Measurements from ENCODE around the gene PTGIS.

Gene PTGIS

GRCh38 chr20:49541733-49542513, 26.0 kb downstream of the PTGIS start:
- peak; percentile 77 for DNase-seq
- in situ Hi-C loops (cut with MboI; ENCODE audit: low pct_unique_long_range_greater_than_20kb, low sequenced_read_pairs): no loop called here

GRCh38 chr20:49540687-49541435, 27.1 kb downstream of the PTGIS start:
- DNase-seq: no peak
- in situ Hi-C loops (cut with MboI; ENCODE audit: low pct_unique_long_range_greater_than_20kb, low sequenced_read_pairs): no loop called here

GRCh38 chr20:49540232-49540620, 27.7 kb downstream of the PTGIS start:
- DNase-seq: no peak
- in situ Hi-C loops (cut with MboI; ENCODE audit: low pct_unique_long_range_greater_than_20kb, low sequenced_read_pairs): no loop called here

GRCh38 chr20:49539481-49540231, 28.3 kb downstream of the PTGIS start:
- no peak for DNase-seq
- in situ Hi-C loops (cut with MboI; ENCODE audit: low pct_unique_long_range_greater_than_20kb, low sequenced_read_pairs): no loop called here

- in situ Hi-C loops (cut with MboI; ENCODE audit: low pct_unique_long_range_greater_than_20kb, low sequenced_read_pairs): no loop called here
- DNase-seq: no peak
Measured at GRCh38 chr20:49538950-49539349, 29.0 kb downstream of the PTGIS start.

GRCh38 chr20:49534255-49534712, 33.7 kb downstream of the PTGIS start:
- in situ Hi-C loops (cut with MboI; ENCODE audit: low pct_unique_long_range_greater_than_20kb, low sequenced_read_pairs): no loop called here
- DNase-seq: peak; percentile 78

- in situ Hi-C loops (cut with MboI; ENCODE audit: low pct_unique_long_range_greater_than_20kb, low sequenced_read_pairs): no loop called here
- DNase-seq: no peak
Measured at GRCh38 chr20:49532285-49532946, 35.5 kb downstream of the PTGIS start.

GRCh38 chr20:49529470-49529869, 38.5 kb downstream of the PTGIS start:
- no peak for DNase-seq
- in situ Hi-C loops (cut with MboI; ENCODE audit: low pct_unique_long_range_greater_than_20kb, low sequenced_read_pairs): no loop called here

GRCh38 chr20:49526568-49526967, 41.4 kb downstream of the PTGIS start:
- no peak for DNase-seq
- in situ Hi-C loops (cut with MboI; ENCODE audit: low pct_unique_long_range_greater_than_20kb, low sequenced_read_pairs): no loop called here

GRCh38 chr20:49526056-49526455, 41.9 kb downstream of the PTGIS start:
- in situ Hi-C loops (cut with MboI; ENCODE audit: low pct_unique_long_range_greater_than_20kb, low sequenced_read_pairs): no loop called here
- DNase-seq: no peak

GRCh38 chr20:49523767-49524360, 44.1 kb downstream of the PTGIS start:
- no peak for DNase-seq
- in situ Hi-C loops (cut with MboI; ENCODE audit: low pct_unique_long_range_greater_than_20kb, low sequenced_read_pairs): loop anchor here (25.0 kb wide), 1 partner anchor 187 kb away; no protein-coding TSS in a partner anchor

- DNase-seq: no peak
- in situ Hi-C loops (cut with MboI; ENCODE audit: low pct_unique_long_range_greater_than_20kb, low sequenced_read_pairs): loop anchor here (25.0 kb wide), 1 partner anchor 184 kb away; no protein-coding TSS in a partner anchor
Measured at GRCh38 chr20:49521356-49521755, 46.6 kb downstream of the PTGIS start.

- in situ Hi-C loops (cut with MboI; ENCODE audit: low pct_unique_long_range_greater_than_20kb, low sequenced_read_pairs): loop anchor here (25.0 kb wide), 1 partner anchor 183 kb away; no protein-coding TSS in a partner anchor
- DNase-seq: no peak
Measured at GRCh38 chr20:49519777-49520359, 48.1 kb downstream of the PTGIS start.

GRCh38 chr20:49519212-49519712, 48.7 kb downstream of the PTGIS start:
- no peak for DNase-seq
- in situ Hi-C loops (cut with MboI; ENCODE audit: low pct_unique_long_range_greater_than_20kb, low sequenced_read_pairs): loop anchor here (25.0 kb wide), 1 partner anchor 182 kb away; no protein-coding TSS in a partner anchor

GRCh38 chr20:49518576-49518975, 49.4 kb downstream of the PTGIS start:
- in situ Hi-C loops (cut with MboI; ENCODE audit: low pct_unique_long_range_greater_than_20kb, low sequenced_read_pairs): loop anchor here (25.0 kb wide), 1 partner anchor 181 kb away; no protein-coding TSS in a partner anchor
- no peak for DNase-seq

- in situ Hi-C loops (cut with MboI; ENCODE audit: low pct_unique_long_range_greater_than_20kb, low sequenced_read_pairs): loop anchor here (25.0 kb wide), 1 partner anchor 180 kb away; no protein-coding TSS in a partner anchor
- no peak for DNase-seq
Measured at GRCh38 chr20:49517805-49518100, 50.2 kb downstream of the PTGIS start.

- no peak for DNase-seq
- in situ Hi-C loops (cut with MboI; ENCODE audit: low pct_unique_long_range_greater_than_20kb, low sequenced_read_pairs): loop anchor here (25.0 kb wide), 1 partner anchor 180 kb away; no protein-coding TSS in a partner anchor
Measured at GRCh38 chr20:49516916-49517804, 50.8 kb downstream of the PTGIS start.
